BJ (cell line): Measurements from ENCODE around the gene PARVG. TPM values are rescaled to one million over a fixed set of nuclear protein-coding genes. Genes with fewer than 3 reads are reported as not detected.

ENCODE experiments used
- CTCF ChIA-PET: fragments of 350-600 bp; formaldehyde crosslinking; extraction: SDS; loops from one replicate; lab custom pipeline; 2021; ENCODE audit warnings: antibody characterized with exemption, inconsistent platforms; lab: Yijun Ruan, JAX
- POLR2A ChIA-PET: fragments of 300-600 bp; sonication (Branson Sonifier 250); formaldehyde crosslinking; extraction: SDS; loops from one replicate; lab custom pipeline; 2021; ENCODE audit warnings: antibody characterized with exemption; lab: Charles Lee
- DNase-seq: peaks from one replicate; pipeline ENCODE4 v3.0.0-alpha.2; 2011; ENCODE audit warnings: low read depth
- H3K27me3 ChIP-seq: 2 replicates; pipeline ENCODE4 v1.6.0; 2011; ENCODE audit warnings: low read length; ENCODE audit not compliant: control insufficient read depth, insufficient read depth
- H3K36me3 ChIP-seq: 2 replicates; pipeline ENCODE4 v1.5.1; 2011; ENCODE audit warnings: low read length; ENCODE audit not compliant: control insufficient read depth, insufficient read depth
- H3K4me3 ChIP-seq: 2 replicates; pipeline ENCODE4 v1.5.1; 2011; ENCODE audit warnings: low read depth, mild to moderate bottlenecking, control low read depth, low read length
- polyA plus RNA-seq: library from polyadenylated mRNA; depleted of rRNA; stranded (reverse); fragments of >200 nt; gene quantifications from 2 replicates; pipeline ENCODE4 v1.2.3, GENCODE V29; 2011
- TF ChIP-seq, protein P1 (sequence below): IDR thresholded peaks from 2 replicates; pipeline ENCODE4 v1.5.1; 2011; ENCODE audit warnings: low read depth, mild to moderate bottlenecking, control low read depth, inconsistent platforms, low read length, moderate library complexity; ENCODE audit not compliant: insufficient read depth

PARVG gene
- polyA plus RNA-seq, 1 experiment, result not detected

DNA sequence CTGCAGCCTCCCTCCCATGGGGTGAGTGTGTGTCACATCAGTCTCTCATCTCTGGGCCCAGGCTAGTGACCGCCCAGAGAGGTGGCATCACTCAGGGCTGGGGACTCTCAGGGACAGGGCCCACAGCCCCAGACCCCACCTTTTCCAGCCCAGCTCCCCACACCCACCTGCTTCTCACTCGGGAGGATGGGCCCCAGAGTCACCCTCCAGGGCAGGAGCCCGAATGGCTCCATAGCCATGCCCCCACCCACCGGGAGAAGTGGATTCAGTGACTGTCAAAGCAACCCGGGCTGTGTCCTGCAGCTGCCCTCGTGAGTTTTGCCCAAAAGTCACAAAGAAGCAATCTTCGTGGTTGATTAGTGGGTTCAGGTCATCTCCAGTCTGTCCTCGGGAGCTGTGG lies 26.0 kb downstream of the PARVG start:
- TF ChIP-seq, protein P1, sequence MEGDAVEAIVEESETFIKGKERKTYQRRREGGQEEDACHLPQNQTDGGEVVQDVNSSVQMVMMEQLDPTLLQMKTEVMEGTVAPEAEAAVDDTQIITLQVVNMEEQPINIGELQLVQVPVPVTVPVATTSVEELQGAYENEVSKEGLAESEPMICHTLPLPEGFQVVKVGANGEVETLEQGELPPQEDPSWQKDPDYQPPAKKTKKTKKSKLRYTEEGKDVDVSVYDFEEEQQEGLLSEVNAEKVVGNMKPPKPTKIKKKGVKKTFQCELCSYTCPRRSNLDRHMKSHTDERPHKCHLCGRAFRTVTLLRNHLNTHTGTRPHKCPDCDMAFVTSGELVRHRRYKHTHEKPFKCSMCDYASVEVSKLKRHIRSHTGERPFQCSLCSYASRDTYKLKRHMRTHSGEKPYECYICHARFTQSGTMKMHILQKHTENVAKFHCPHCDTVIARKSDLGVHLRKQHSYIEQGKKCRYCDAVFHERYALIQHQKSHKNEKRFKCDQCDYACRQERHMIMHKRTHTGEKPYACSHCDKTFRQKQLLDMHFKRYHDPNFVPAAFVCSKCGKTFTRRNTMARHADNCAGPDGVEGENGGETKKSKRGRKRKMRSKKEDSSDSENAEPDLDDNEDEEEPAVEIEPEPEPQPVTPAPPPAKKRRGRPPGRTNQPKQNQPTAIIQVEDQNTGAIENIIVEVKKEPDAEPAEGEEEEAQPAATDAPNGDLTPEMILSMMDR, result no peak
- Histone ChIP-seq H3K27me3 (peaks cover 3% of the 10 kb centered on the region; the same call in 1 of the 2 replicates), H3K36me3 (no peaks in the 10 kb centered on the region), H3K4me3 (no peak overlapping the region)
- ChIA-PET POLR2A (no interaction called here), CTCF (interaction anchor here (1.0 kb wide), 1 partner anchor 9 kb away, joined by 3 read pairs; no protein-coding TSS in a partner anchor)
- DNase-seq, result no peak

DNA sequence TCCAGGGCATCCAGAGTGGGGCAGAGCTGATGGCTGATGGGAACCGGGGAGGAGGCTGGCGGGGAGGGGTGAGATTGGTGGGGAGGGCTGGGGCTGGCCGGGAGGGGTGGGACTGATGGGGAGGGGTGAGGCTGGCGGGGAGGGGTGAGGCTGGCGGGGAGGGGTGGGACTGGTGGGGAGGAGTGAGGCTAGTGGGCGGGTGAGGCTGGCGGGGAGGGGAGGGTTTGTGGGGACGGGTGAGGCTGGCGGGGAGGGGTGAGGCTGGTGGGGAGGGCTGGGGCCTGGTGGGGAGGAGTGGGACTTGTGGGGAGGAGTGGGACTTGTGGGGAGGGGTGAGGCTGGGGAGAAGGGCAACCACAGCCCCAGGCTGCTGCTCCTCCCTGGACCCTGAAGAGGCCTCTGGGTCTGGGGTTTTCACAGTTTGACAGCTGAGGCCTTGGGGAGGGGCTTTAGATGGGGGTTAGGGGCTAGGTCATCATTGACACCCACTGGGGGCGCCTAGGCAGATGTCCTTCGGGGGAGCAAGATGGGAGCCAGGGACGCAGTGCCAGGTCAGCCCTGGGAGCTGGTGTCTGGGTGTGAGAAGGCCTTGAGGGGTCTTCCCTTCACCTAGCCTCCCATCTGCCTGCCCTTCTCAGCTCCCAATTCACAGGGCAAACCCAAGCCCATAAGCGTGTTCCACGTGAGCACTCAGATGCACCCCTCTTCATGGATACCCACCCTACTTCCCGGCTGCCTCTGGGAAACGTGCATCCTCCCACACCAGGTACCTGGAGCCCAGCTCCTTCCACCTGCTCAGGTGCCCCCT lies 26.7 kb downstream of the PARVG start:
- Histone ChIP-seq H3K4me3 (no peak overlapping the region), H3K27me3 (peaks cover 4% of the 10 kb centered on the region; the same call in 1 of the 2 replicates)
- no peak for DNase-seq

DNA sequence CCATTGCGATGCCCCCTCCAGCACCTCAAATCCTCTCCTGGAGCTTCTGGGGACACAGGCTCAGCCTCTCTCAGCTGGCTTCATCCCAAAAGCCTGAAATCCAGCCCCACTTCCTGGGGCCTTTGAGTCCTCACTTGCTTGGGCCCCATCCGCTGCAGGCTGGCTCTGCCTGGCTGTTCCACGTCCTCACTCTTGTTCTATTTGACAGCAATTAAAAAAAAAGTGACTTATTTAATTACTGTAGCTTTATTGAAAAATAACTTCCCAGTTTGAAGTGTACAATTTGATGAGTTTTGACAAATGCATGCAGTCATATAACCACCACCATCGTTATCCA lies 27.2 kb downstream of the PARVG start:
- ChIA-PET POLR2A (no interaction called here), CTCF (no interaction called here)
- H3K27me3 ChIP-seq, result peaks cover 4% of the 10 kb centered on the region; the same call in 1 of the 2 replicates
- no peak for DNase-seq
- no peaks in the 10 kb centered on the region for H3K36me3 ChIP-seq
- TF ChIP-seq, protein P1, result no peak
- H3K4me3 ChIP-seq, result no peak overlapping the region

More for the DNA sequence above, 26.7 kb downstream of the PARVG start:
- CTCF ChIA-PET, result interaction anchor here (1.0 kb wide), 1 partner anchor 8 kb away, joined by 3 read pairs; no protein-coding TSS in a partner anchor
- POLR2A ChIA-PET, result no interaction called here
- TF ChIP-seq, protein P1, result no peak
- H3K36me3 ChIP-seq, result no peaks in the 10 kb centered on the region

DNA sequence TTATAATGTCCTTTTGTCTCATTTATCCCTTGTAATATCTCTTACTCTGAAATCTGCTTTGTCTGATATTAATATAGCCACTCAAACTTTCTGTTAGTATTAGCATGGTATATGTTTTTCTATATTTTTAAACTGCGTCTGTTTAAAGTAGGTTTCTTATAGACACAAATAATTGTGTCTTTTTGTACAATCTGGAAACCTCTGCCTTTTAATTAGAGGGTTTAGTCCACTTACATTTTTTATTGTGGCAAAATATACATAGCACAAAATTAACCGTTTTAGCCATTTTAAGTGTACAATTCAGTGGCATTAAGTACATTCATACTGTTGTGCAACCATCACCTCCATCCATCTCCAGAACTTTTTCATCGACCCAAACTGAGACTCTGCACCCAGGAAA lies 28.6 kb downstream of the PARVG start:
- CTCF ChIA-PET, result no interaction called here
- H3K4me3 ChIP-seq, result no peak overlapping the region
- TF ChIP-seq, protein P1, result no peak
- POLR2A ChIA-PET, result no interaction called here
- H3K36me3 ChIP-seq, result no peaks in the 10 kb centered on the region
- peaks cover 4% of the 10 kb centered on the region; the same call in 1 of the 2 replicates for H3K27me3 ChIP-seq
- no peak for DNase-seq

DNA sequence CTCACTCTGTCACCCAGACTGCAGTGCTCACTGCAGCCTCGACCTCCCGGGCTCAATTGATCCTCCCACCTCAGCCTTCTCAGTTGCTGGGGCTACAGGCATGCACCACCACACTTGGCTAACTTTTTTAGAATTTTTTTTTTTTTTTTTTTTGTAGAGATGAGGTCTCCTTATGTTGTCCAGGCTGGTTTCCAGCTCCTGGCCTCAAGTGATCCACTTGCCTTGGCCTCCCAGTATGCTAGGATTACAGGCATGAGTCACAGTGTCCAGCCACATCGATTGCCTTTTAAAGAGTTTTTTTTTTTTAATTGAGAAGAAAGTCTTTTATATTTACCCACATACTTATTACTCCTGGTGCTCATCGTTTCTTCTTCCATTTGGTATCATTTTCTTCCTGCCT lies 30.0 kb downstream of the PARVG start:
- CTCF ChIA-PET, result interaction anchor here (0.8 kb wide), 1 partner anchor 8 kb away, joined by 3 read pairs; no protein-coding TSS in a partner anchor
- Histone ChIP-seq H3K36me3 (no peaks in the 10 kb centered on the region), H3K4me3 (no peak overlapping the region), H3K27me3 (peaks cover 2% of the 10 kb centered on the region; the same call in 1 of the 2 replicates)
- POLR2A ChIA-PET, result no interaction called here
- TF ChIP-seq, protein P1, result no peak
- no peak for DNase-seq
